K562 (cell line): ENCODE data around the gene TENT4B. TPM values are rescaled to one million over a fixed set of nuclear protein-coding genes. Genes with fewer than 3 reads are reported as not detected.

Source experiments
- BDP1 ChIP-seq: IDR thresholded peaks from 3 replicates; pipeline ENCODE4 v1.6.1; 2011; ENCODE audit not compliant: insufficient read length, insufficient read depth
- CBX2 ChIP-seq: fragments of 200-600 bp; sonication (generic); IDR thresholded peaks from one replicate; pipeline ENCODE4 v1.6.1; 2012; ENCODE audit warnings: mild to moderate bottlenecking, low read length, inconsistent platforms; ENCODE audit not compliant: insufficient read depth, poor library complexity, severe bottlenecking
- CBX5 ChIP-seq: IDR thresholded peaks from 2 replicates; pipeline ENCODE4 v1.6.1; 2014; ENCODE audit warnings: low read depth, borderline replicate concordance
- GTF3C2 ChIP-seq: IDR thresholded peaks from 3 replicates; pipeline ENCODE4 v1.6.1; 2011; ENCODE audit warnings: borderline replicate concordance, mild to moderate bottlenecking, moderate library complexity; ENCODE audit not compliant: insufficient read length; ENCODE audit errors: extremely low read depth
- HOXB6 ChIP-seq: fragments of 250-450 bp; sonication (Bioruptor Pico); IDR thresholded peaks from 2 replicates; pipeline ENCODE4 v1.5.1; 2022; ENCODE audit warnings: mild to moderate bottlenecking, borderline replicate concordance
- IRF9 ChIP-seq: fragments of 450-650 bp; IDR thresholded peaks from 2 replicates; pipeline ENCODE4 v1.6.1; 2016; ENCODE audit warnings: missing biosample characterization, missing genetic modification characterization
- MCM3 ChIP-seq: fragments of 450-650 bp; IDR thresholded peaks from 2 replicates; pipeline ENCODE4 v1.6.1; 2016
- MCM5 ChIP-seq: fragments of 450-650 bp; IDR thresholded peaks from 2 replicates; pipeline ENCODE4 v1.6.1; 2016; ENCODE audit warnings: low read depth
- MEIS2 ChIP-seq: fragments of 450-650 bp; IDR thresholded peaks from 2 replicates; pipeline ENCODE4 v1.6.1; 2014; ENCODE audit warnings: mild to moderate bottlenecking; ENCODE audit not compliant: partially characterized antibody
- NEUROD1 ChIP-seq: fragments of 150-350 bp; IDR thresholded peaks from 2 replicates; pipeline ENCODE4 v1.6.1; 2014; ENCODE audit warnings: borderline replicate concordance, low read length, low read depth; ENCODE audit not compliant: partially characterized antibody
- NR2F6 ChIP-seq: fragments of 450-650 bp; formaldehyde crosslinking; IDR thresholded peaks from 2 replicates; pipeline ENCODE4 v1.4.0; 2020; ENCODE audit warnings: mild to moderate bottlenecking
- PHTF2 ChIP-seq: fragments of 250-450 bp; sonication (Bioruptor Pico); IDR thresholded peaks from 2 replicates; pipeline ENCODE4 v1.5.0; 2021; ENCODE audit warnings: mild to moderate bottlenecking
- POLR2AphosphoS5 ChIP-seq: IDR thresholded peaks from 2 replicates; pipeline ENCODE4 v1.6.1; 2011; ENCODE audit warnings: mild to moderate bottlenecking, low read depth, low read length, moderate library complexity; ENCODE audit not compliant: control insufficient read depth, insufficient read depth
- PRDM10 ChIP-seq: fragments of 450-650 bp; IDR thresholded peaks from 2 replicates; pipeline ENCODE4 v1.6.1; 2018; ENCODE audit not compliant: partially characterized antibody
- RBM39 ChIP-seq: fragments of 200-400 bp; formaldehyde crosslinking; optimal IDR thresholded peaks from 2 replicates; pipeline ENCODE3; 2018; ENCODE audit warnings: low read depth, low read length
- RCOR1 ChIP-seq, 2 experiments: IDR thresholded peaks; 2 replicates each; pipeline ENCODE4 v1.6.1; 2012; ENCODE audit warnings: low read depth in 2 of 2, low read length in 2 of 2, borderline replicate concordance in 1 of 2, improper control_type of control experiment in 1 of 2
- SIX5 ChIP-seq, 2 experiments: IDR thresholded peaks; 2 replicates each; pipeline ENCODE4 v1.6.1; 2011; ENCODE audit warnings: low read length in 2 of 2, borderline replicate concordance in 1 of 2, low read depth in 1 of 2, mild to moderate bottlenecking in 1 of 2, moderate library complexity in 1 of 2; ENCODE audit not compliant: insufficient read depth in 1 of 2
- SMARCE1 ChIP-seq: fragments of 450-650 bp; IDR thresholded peaks from 2 replicates; pipeline ENCODE4 v1.7.1; 2016; ENCODE audit warnings: mild to moderate bottlenecking
- SNRNP70 ChIP-seq: fragments of 200-400 bp; formaldehyde crosslinking; optimal IDR thresholded peaks from 2 replicates; pipeline ENCODE3; 2017; ENCODE audit warnings: low read depth, low read length
- SRSF7 ChIP-seq: fragments of 200-400 bp; formaldehyde crosslinking; optimal IDR thresholded peaks from 2 replicates; pipeline ENCODE3; 2017; ENCODE audit warnings: mild to moderate bottlenecking, low read depth, low read length
- ZNF253 ChIP-seq: fragments of 250-450 bp; sonication (Bioruptor Pico); conservative IDR thresholded peaks from 2 replicates; pipeline ENCODE4 v1.6.1; 2021; ENCODE audit warnings: mild to moderate bottlenecking
- polyA plus RNA-seq, 8 experiments: library from polyadenylated mRNA; depleted of rRNA in 4 of 8; stranded (reverse) in 5 of 8; unstranded in 3 of 8; fragments of >200 nt; fragmentation: Nextera tagmentation in 2 of 8; fragmentation: Illumina TruSeq in 1 of 8; extraction: Ambion mirVana in 2 of 8; extraction: Trizol in 1 of 8; gene quantifications; 2 replicates each; pipeline versions ENCODE4 v1.2.1 to v1.2.3, GENCODE V29; 2011 to 2014; ENCODE audit warnings: inconsistent platforms in 1 of 8, missing spikeins in 1 of 8
- total RNA-seq, 7 experiments: library from RNA; depleted of rRNA in 6 of 7; stranded (reverse); fragments of >200 nt in 6 of 7; fragmentation: Illumina TruSeq in 2 of 7; extraction: Trizol in 2 of 7; gene quantifications; 2 replicates each; pipeline versions ENCODE4 v1.2.1 to v1.2.3, GENCODE V29; 2011 to 2021; ENCODE audit warnings: low replicate concordance in 1 of 7

The TENT4B gene
- total and polyA plus RNA-seq, 9 of the 15 experiments (the other 6 are each of a cell fraction or from before 2014, with no cell fraction given), result 5.2 to 8.4 (median 7.0) TPM

GRCh38 chr16:50152807-50153595 lies at the start of gene TENT4B (continued):
- TF ChIP-seq MCM3, result no peak
- no peak for TF ChIP-seq GTF3C2
- no peak for TF ChIP-seq CBX5
- TF ChIP-seq HOXB6 (CRISPR knock-in tag), result no peak
- TF ChIP-seq PHTF2, result no peak
- TF ChIP-seq SIX5 (IDR thresholded peaks at IDR 0.05; ENCODE audit: borderline replicate concordance in 1 of 2, insufficient read depth in 1 of 2, low read depth in 1 of 2, low read length in 2 of 2), result no peak
- no peak for TF ChIP-seq MCM5
- no peak for TF ChIP-seq SMARCE1
- no peak for TF ChIP-seq IRF9 (tag)
- peak; percentile 52 for TF ChIP-seq PRDM10
- TF ChIP-seq RBM39, result no peak
- TF ChIP-seq ZNF253, result no peak
- peak; percentile 52 for TF ChIP-seq NEUROD1
- no peak for TF ChIP-seq MEIS2
- TF ChIP-seq NR2F6, result no peak
- no peak for TF ChIP-seq BDP1
- TF ChIP-seq POLR2AphosphoS5, result peak; percentile 62; the same call in 1 of the 2 replicates
- no peak for TF ChIP-seq SNRNP70
- no peak for TF ChIP-seq SRSF7
- TF ChIP-seq CBX2, result no peak
- peak in 1 of 2 experiments; percentile 2; a peak in 1 of 4 replicates for TF ChIP-seq RCOR1 (IDR thresholded peaks at IDR 0.05; ENCODE audit: borderline replicate concordance in 1 of 2, low read depth in 2 of 2, low read length in 2 of 2)
